ENCODE data around the gene ST3GAL5. TPM values are rescaled to one million over a fixed set of nuclear protein-coding genes. Genes with fewer than 3 reads are reported as not detected.

ST3GAL5 gene
- total RNA-seq, 2 donors from 2014 or later = 5.5 to 20.4 TPM

GRCh38 chr2:85893428-85894258 lies 4.9 kb upstream of the ST3GAL5 start:
- DNase-seq (ENCODE audit: low spot score) = no peak
- Histone ChIP-seq H3K4me3 (no peak overlapping the region), H3K27ac (no peak overlapping the region), H3K9me3 (no peaks in the 10 kb centered on the region), H3K27me3 (no peaks in the 10 kb centered on the region), H3K36me3 (no peaks in the 10 kb centered on the region), H3K4me1 (peaks cover 0 to 15% of the 10 kb centered on the region in 2 donors)
- TF ChIP-seq CTCF (IDR thresholded peaks at IDR 0.05) = no peak

- H3K4me3 ChIP-seq = no peak overlapping the region
- H3K27ac ChIP-seq = no peak overlapping the region
- peaks cover 0 to 26% of the 10 kb centered on the region in 2 donors for H3K4me1 ChIP-seq
- DNase-seq (ENCODE audit: low spot score) = no peak
- no peaks in the 10 kb centered on the region for H3K36me3 ChIP-seq
- no peaks in the 10 kb centered on the region for H3K9me3 ChIP-seq
- TF ChIP-seq CTCF (IDR thresholded peaks at IDR 0.05) = no peak
- no peaks in the 10 kb centered on the region for H3K27me3 ChIP-seq
Measured at GRCh38 chr2:85892216-85892944, 3.6 kb upstream of the ST3GAL5 start.

- Histone ChIP-seq H3K27ac (peak overlapping the region; percentile 80), H3K9me3 (no peaks in the 10 kb centered on the region), H3K27me3 (no peaks in the 10 kb centered on the region), H3K36me3 (no peaks in the 10 kb centered on the region), H3K4me1 (peaks cover 0 to 35% of the 10 kb centered on the region in 2 donors), H3K4me3 (peak overlapping the region in 1 of 2 donors; percentile 74)
- no peak for TF ChIP-seq CTCF (IDR thresholded peaks at IDR 0.05)
- no peak for DNase-seq (ENCODE audit: low spot score)
Measured at GRCh38 chr2:85890522-85891176, 1.9 kb upstream of the ST3GAL5 start.

- H3K36me3 ChIP-seq = no peaks in the 10 kb centered on the region
- no peaks in the 10 kb centered on the region for H3K27me3 ChIP-seq
- peaks cover 0 to 35% of the 10 kb centered on the region in 2 donors for H3K4me1 ChIP-seq
- peak; percentile 73 for DNase-seq (ENCODE audit: low spot score)
- TF ChIP-seq CTCF (IDR thresholded peaks at IDR 0.05) = no peak
- peak overlapping the region; percentile 74 to 82 for H3K4me3 ChIP-seq
- no peaks in the 10 kb centered on the region for H3K9me3 ChIP-seq
- peak overlapping the region; percentile 80 for H3K27ac ChIP-seq
Measured at GRCh38 chr2:85889627-85890281, 964 bp upstream of the ST3GAL5 start.

GRCh38 chr2:85888020-85888683 lies 638 bp downstream of the ST3GAL5 start:
- no peaks in the 10 kb centered on the region for H3K9me3 ChIP-seq
- peak overlapping the region; percentile 74 to 82 for H3K4me3 ChIP-seq
- no peak for DNase-seq (ENCODE audit: low spot score)
- H3K36me3 ChIP-seq = no peaks in the 10 kb centered on the region
- no peaks in the 10 kb centered on the region for H3K27me3 ChIP-seq
- H3K27ac ChIP-seq = peak overlapping the region; percentile 80
- H3K4me1 ChIP-seq = peaks cover 0 to 35% of the 10 kb centered on the region in 2 donors
- TF ChIP-seq CTCF (IDR thresholded peaks at IDR 0.05) = no peak
